Muscle of arm (tissue), 14 donors: Measurements from ENCODE around the gene MBD3L3. TPM values are rescaled to one million over a fixed set of nuclear protein-coding genes. Genes with fewer than 3 reads are reported as not detected.
"Not testable (repeated sequence)": the region's sequence is repeated elsewhere in the genome, so short reads cannot be mapped to it uniquely, and the experiment has no call there.

Experiments
- DNase-seq: peaks from one replicate; pipeline ENCODE4 v3.0.0-alpha.2; 2013
- long read RNA-seq, 11 donors: transcript quantifications; one replicate each; lab custom pipeline, GENCODE V29; 2026
- polyA plus RNA-seq, 12 donors: library from polyadenylated mRNA; unstranded; fragments of 120-200 nt; gene quantifications; one replicate each; pipeline ENCODE4 v1.2.1, GENCODE V29; 2013; ENCODE audit not compliant: insufficient read length in 12 of 12

MBD3L3 gene
- not detected for polyA plus RNA-seq
- long read RNA-seq, donor 1: 0 reads
- long read RNA-seq, donor 2, partial matches to known transcripts: 16 of 16 reads
- long read RNA-seq, donor 2, other reads (novel, unspliced or antisense): 0 of 16 reads
- long read RNA-seq, donor 3: 0 reads
- long read RNA-seq, donor 4: 0 reads
- long read RNA-seq, donor 5: 0 reads
- long read RNA-seq, donor 6: 0 reads
- long read RNA-seq, donor 7: 0 reads
- long read RNA-seq, donor 8: 0 reads
- long read RNA-seq, donor 9: 0 reads
- long read RNA-seq, donor 10: 0 reads
- long read RNA-seq, donor 11: 0 reads

GRCh38 chr19:7058576-7058975, at the start of gene MBD3L3:
MBD3L3 (minus strand) TSS chr19:7058676; CDS start chr19:7058605, 71 bp downstream.
- DNase-seq: not testable (repeated sequence)

- no peak for DNase-seq
Measured at GRCh38 chr19:7106711-7107657, 48.5 kb upstream of the MBD3L3 start.

- DNase-seq: no peak
Measured at GRCh38 chr19:7104747-7105447, 46.4 kb upstream of the MBD3L3 start.

- no peak for DNase-seq
Measured at GRCh38 chr19:7101498-7102253, 43.2 kb upstream of the MBD3L3 start.

GRCh38 chr19:7099597-7099921, 41.1 kb upstream of the MBD3L3 start:
- DNase-seq: no peak

GRCh38 chr19:7098701-7099596, 40.5 kb upstream of the MBD3L3 start:
- DNase-seq: peak; percentile 97

- DNase-seq: no peak
Measured at GRCh38 chr19:7098096-7098495, 39.6 kb upstream of the MBD3L3 start.

GRCh38 chr19:7088999-7089398, 30.5 kb upstream of the MBD3L3 start:
- DNase-seq: no peak

GRCh38 chr19:7083076-7083956, 24.8 kb upstream of the MBD3L3 start:
- DNase-seq: no peak

- DNase-seq: no peak
Measured at GRCh38 chr19:7078008-7078407, 19.5 kb upstream of the MBD3L3 start.

- DNase-seq: no peak
Measured at GRCh38 chr19:7076151-7076550, 17.7 kb upstream of the MBD3L3 start.

GRCh38 chr19:7074705-7075282, 16.3 kb upstream of the MBD3L3 start:
- DNase-seq: no peak

GRCh38 chr19:7072541-7072940, 14.1 kb upstream of the MBD3L3 start:
- no peak for DNase-seq

GRCh38 chr19:7069904-7070226, 11.4 kb upstream of the MBD3L3 start:
- DNase-seq: no peak

- DNase-seq: peak; percentile 98
Measured at GRCh38 chr19:7069042-7069903, 10.8 kb upstream of the MBD3L3 start, which contains the start of gene ZNF557. ZNF557 (plus strand) TSS chr19:7069703; CDS start chr19:7075075, 5,372 bp downstream.

GRCh38 chr19:7068599-7068998, 10.1 kb upstream of the MBD3L3 start:
- no peak for DNase-seq

GRCh38 chr19:7067716-7068115, 9.2 kb upstream of the MBD3L3 start:
- DNase-seq: no peak

- DNase-seq: not testable (repeated sequence)
Measured at GRCh38 chr19:7067122-7067521, 8.6 kb upstream of the MBD3L3 start.
